Stimulated activated CD8-positive, alpha-beta memory T cell treated with anti-CD3 and anti-CD28 coated beads, Interleukin-2, amount 100 ng/mL, for 1 hour (primary cell): ENCODE results near the gene CERS3.

Source experiments
- DNase-seq, 2 donors: peaks; one replicate each; pipeline ENCODE4 v3.0.0-alpha.2; 2020; ENCODE audit warnings: low read depth in 2 of 2

CERS3 gene

GRCh38 chr15:100383302-100384107, 145.2 kb downstream of the CERS3 start:
- no peak for DNase-seq

GRCh38 chr15:100373942-100374341, 154.8 kb downstream of the CERS3 start:
- no peak for DNase-seq

- no peak for DNase-seq
These were observed 155.4 kb downstream of the CERS3 start for GRCh38 chr15:100373120-100373896.

GRCh38 chr15:100372739-100373119, 156.0 kb downstream of the CERS3 start:
- DNase-seq, result no peak

GRCh38 chr15:100355342-100355741, 173.4 kb downstream of the CERS3 start:
- no peak for DNase-seq

- DNase-seq, result no peak
These were observed 175.3 kb downstream of the CERS3 start for GRCh38 chr15:100353449-100353848.

GRCh38 chr15:100350434-100351226, 178.1 kb downstream of the CERS3 start:
- no peak for DNase-seq
